Neural progenitor cell (in vitro differentiated cells): ENCODE measurements around the gene NFKB1.

Experiments
- EZH2 ChIP-seq: fragments of 200-600 bp; sonication (generic); IDR thresholded peaks from 2 replicates; pipeline ENCODE4 v1.6.1; 2017; ENCODE audit warnings: antibody characterized with exemption, mild to moderate bottlenecking, moderate library complexity
- EZH2phosphoT487 ChIP-seq: fragments of 200-600 bp; sonication (generic); IDR thresholded peaks from 2 replicates; pipeline ENCODE4 v1.6.1; 2017; ENCODE audit warnings: antibody characterized with exemption
- TF ChIP-seq, protein P1 (sequence below): fragments of 200-600 bp; sonication (generic); IDR thresholded peaks from 2 replicates; pipeline ENCODE4 v1.5.1; 2017; ENCODE audit warnings: antibody characterized with exemption, mild to moderate bottlenecking

DNA sequence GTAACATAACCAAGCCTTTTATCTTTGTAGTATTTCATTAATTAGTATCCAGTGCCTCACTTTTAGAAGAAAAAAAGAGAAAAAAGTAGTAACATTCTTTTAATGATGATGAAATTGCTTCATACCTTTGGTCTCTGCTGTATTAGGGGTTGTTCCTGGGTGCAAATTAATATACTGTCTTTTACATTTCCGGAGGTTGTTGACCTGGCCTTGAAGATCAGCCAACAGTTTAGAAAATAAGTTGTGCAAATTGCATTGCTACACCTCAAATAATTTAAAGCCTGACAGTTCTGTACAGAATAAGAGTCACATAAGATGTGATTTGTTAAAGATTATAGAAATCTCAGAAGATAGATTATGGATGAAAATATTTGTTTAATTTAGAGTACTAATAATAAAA, 3.8 kb downstream of the NFKB1 start:
- TF ChIP-seq, protein P1, sequence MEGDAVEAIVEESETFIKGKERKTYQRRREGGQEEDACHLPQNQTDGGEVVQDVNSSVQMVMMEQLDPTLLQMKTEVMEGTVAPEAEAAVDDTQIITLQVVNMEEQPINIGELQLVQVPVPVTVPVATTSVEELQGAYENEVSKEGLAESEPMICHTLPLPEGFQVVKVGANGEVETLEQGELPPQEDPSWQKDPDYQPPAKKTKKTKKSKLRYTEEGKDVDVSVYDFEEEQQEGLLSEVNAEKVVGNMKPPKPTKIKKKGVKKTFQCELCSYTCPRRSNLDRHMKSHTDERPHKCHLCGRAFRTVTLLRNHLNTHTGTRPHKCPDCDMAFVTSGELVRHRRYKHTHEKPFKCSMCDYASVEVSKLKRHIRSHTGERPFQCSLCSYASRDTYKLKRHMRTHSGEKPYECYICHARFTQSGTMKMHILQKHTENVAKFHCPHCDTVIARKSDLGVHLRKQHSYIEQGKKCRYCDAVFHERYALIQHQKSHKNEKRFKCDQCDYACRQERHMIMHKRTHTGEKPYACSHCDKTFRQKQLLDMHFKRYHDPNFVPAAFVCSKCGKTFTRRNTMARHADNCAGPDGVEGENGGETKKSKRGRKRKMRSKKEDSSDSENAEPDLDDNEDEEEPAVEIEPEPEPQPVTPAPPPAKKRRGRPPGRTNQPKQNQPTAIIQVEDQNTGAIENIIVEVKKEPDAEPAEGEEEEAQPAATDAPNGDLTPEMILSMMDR: no peak
- TF ChIP-seq EZH2phosphoT487 (no peak), EZH2 (no peak)
